ENCODE measurements around the gene ACSBG1.
"Not testable (repeated sequence)": the region's sequence is repeated elsewhere in the genome, so short reads cannot be mapped to it uniquely, and the experiment has no call there.

ACSBG1 gene

GRCh38 chr15:78247911-78248310, 13.5 kb upstream of the ACSBG1 start:
- DNase-seq, result no peak

GRCh38 chr15:78245976-78246620, 11.7 kb upstream of the ACSBG1 start:
- not testable (repeated sequence) for DNase-seq

- DNase-seq, result not testable (repeated sequence)
Measured at GRCh38 chr15:78245392-78245791, 11.0 kb upstream of the ACSBG1 start.

- DNase-seq, result no peak
Measured at GRCh38 chr15:78244893-78245292, 10.5 kb upstream of the ACSBG1 start.

- DNase-seq, result no peak
Measured at GRCh38 chr15:78244101-78244500, 9.7 kb upstream of the ACSBG1 start.

GRCh38 chr15:78243491-78243941, 9.2 kb upstream of the ACSBG1 start:
- no peak for DNase-seq

- no peak for DNase-seq
Measured at GRCh38 chr15:78243058-78243457, 8.7 kb upstream of the ACSBG1 start.

GRCh38 chr15:78242128-78242527, 7.8 kb upstream of the ACSBG1 start:
- DNase-seq, result no peak

- DNase-seq, result peak; percentile 72
Measured at GRCh38 chr15:78241017-78241416, 6.7 kb upstream of the ACSBG1 start.

GRCh38 chr15:78239811-78240210, 5.4 kb upstream of the ACSBG1 start:
- DNase-seq, result no peak

GRCh38 chr15:78237146-78237545, 2.8 kb upstream of the ACSBG1 start:
- DNase-seq, result no peak

GRCh38 chr15:78236491-78236890, 2.1 kb upstream of the ACSBG1 start:
- DNase-seq, result no peak

GRCh38 chr15:78233496-78233895, 869 bp downstream of the ACSBG1 start:
- DNase-seq, result no peak

- DNase-seq, result no peak
Measured at GRCh38 chr15:78232951-78233350, 1.4 kb downstream of the ACSBG1 start.

GRCh38 chr15:78229431-78230406, 4.6 kb downstream of the ACSBG1 start:
- no peak for DNase-seq

- DNase-seq, result no peak
Measured at GRCh38 chr15:78228356-78228996, 5.9 kb downstream of the ACSBG1 start.

GRCh38 chr15:78225783-78226541, 8.4 kb downstream of the ACSBG1 start:
- DNase-seq, result no peak

- DNase-seq, result no peak
Measured at GRCh38 chr15:78224023-78224411, 10.3 kb downstream of the ACSBG1 start.

GRCh38 chr15:78223396-78224022, 10.9 kb downstream of the ACSBG1 start:
- DNase-seq, result no peak

- DNase-seq, result no peak
Measured at GRCh38 chr15:78222745-78223395, 11.5 kb downstream of the ACSBG1 start.

GRCh38 chr15:78220713-78221112, 13.7 kb downstream of the ACSBG1 start:
- DNase-seq, result no peak

All from activated CD4-positive, alpha-beta T cell treated with anti-CD3 and anti-CD28 coated beads for 1 hour (primary cell).